IPS-18a (cell line): ENCODE data around the gene STIP1.

Experiments used
- H3K27ac ChIP-seq: one replicate; pipeline ENCODE4 v1.5.1; 2013; ENCODE audit warnings: low read length
- H3K27me3 ChIP-seq: one replicate; pipeline ENCODE4 v1.6.1; 2013; ENCODE audit warnings: mild to moderate bottlenecking, low read length; ENCODE audit not compliant: control insufficient read depth, insufficient read depth
- H3K36me3 ChIP-seq: one replicate; pipeline ENCODE4 v1.6.1; 2013; ENCODE audit warnings: low read depth, low read length; ENCODE audit not compliant: control insufficient read depth
- H3K4me1 ChIP-seq: one replicate; pipeline ENCODE4 v1.6.1; 2013; ENCODE audit warnings: low read depth, low read length; ENCODE audit not compliant: control insufficient read depth
- H3K4me3 ChIP-seq: one replicate; pipeline ENCODE4 v1.5.1; 2013; ENCODE audit warnings: low read length
- H3K9ac ChIP-seq: one replicate; pipeline ENCODE4 v1.6.1; 2013; ENCODE audit warnings: mild to moderate bottlenecking, low read length, moderate library complexity
- H3K9me3 ChIP-seq: one replicate; pipeline ENCODE4 v1.6.1; 2013; ENCODE audit warnings: low read depth, low read length; ENCODE audit not compliant: control insufficient read depth

Gene STIP1

GRCh38 chr11:64163951-64164350, 22.0 kb upstream of the STIP1 start:
- Histone ChIP-seq H3K27ac (no peak overlapping the region), H3K4me3 (no peak overlapping the region), H3K9me3 (no peaks in the 10 kb centered on the region), H3K9ac (no peak overlapping the region), H3K4me1 (peaks cover 7% of the 10 kb centered on the region), H3K36me3 (no peaks in the 10 kb centered on the region), H3K27me3 (peaks cover 4% of the 10 kb centered on the region)

GRCh38 chr11:64164392-64165312, 21.3 kb upstream of the STIP1 start:
- H3K27ac ChIP-seq, result no peak overlapping the region
- no peak overlapping the region for H3K9ac ChIP-seq
- H3K4me3 ChIP-seq, result peak overlapping the region; percentile 67

GRCh38 chr11:64165481-64165841, 20.5 kb upstream of the STIP1 start:
- H3K27ac ChIP-seq, result no peak overlapping the region
- H3K36me3 ChIP-seq, result no peaks in the 10 kb centered on the region
- H3K4me1 ChIP-seq, result peaks cover 7% of the 10 kb centered on the region
- peak overlapping the region; percentile 67 for H3K4me3 ChIP-seq
- no peaks in the 10 kb centered on the region for H3K9me3 ChIP-seq
- H3K9ac ChIP-seq, result peak overlapping the region; percentile 56
- H3K27me3 ChIP-seq, result peaks cover 4% of the 10 kb centered on the region

More at GRCh38 chr11:64164392-64165312, 21.3 kb upstream of the STIP1 start:
- Histone ChIP-seq H3K27me3 (peaks cover 4% of the 10 kb centered on the region), H3K4me1 (peaks cover 7% of the 10 kb centered on the region), H3K36me3 (no peaks in the 10 kb centered on the region), H3K9me3 (no peaks in the 10 kb centered on the region)

- Histone ChIP-seq H3K27me3 (peaks cover 4% of the 10 kb centered on the region), H3K4me1 (peaks cover 7% of the 10 kb centered on the region), H3K27ac (no peak within 1 kb of the TSS), H3K4me3 (peak within 1 kb of the TSS; percentile 67), H3K9ac (peak within 1 kb of the TSS; percentile 56), H3K9me3 (no peaks in the 10 kb centered on the region), H3K36me3 (no peaks in the 10 kb centered on the region)
Observed at GRCh38 chr11:64165842-64166635, 19.9 kb upstream of the STIP1 start, which contains the start of gene MACROD1. Gene MACROD1 (minus strand): TSS chr11:64166113. CDS start chr11:64165994, 119 bp downstream.

- no peaks in the 10 kb centered on the region for H3K9me3 ChIP-seq
- no peak overlapping the region for H3K9ac ChIP-seq
- H3K36me3 ChIP-seq, result no peaks in the 10 kb centered on the region
- no peaks in the 10 kb centered on the region for H3K4me1 ChIP-seq
- no peaks in the 10 kb centered on the region for H3K27me3 ChIP-seq
- H3K27ac ChIP-seq, result no peak overlapping the region
- no peak overlapping the region for H3K4me3 ChIP-seq
Observed at GRCh38 chr11:64170419-64170818, 15.6 kb upstream of the STIP1 start.

GRCh38 chr11:64173616-64174355, 12.2 kb upstream of the STIP1 start:
- H3K27me3 ChIP-seq, result no peaks in the 10 kb centered on the region
- H3K27ac ChIP-seq, result no peak overlapping the region
- no peaks in the 10 kb centered on the region for H3K9me3 ChIP-seq
- no peak overlapping the region for H3K9ac ChIP-seq
- H3K36me3 ChIP-seq, result no peaks in the 10 kb centered on the region
- H3K4me3 ChIP-seq, result no peak overlapping the region
- no peaks in the 10 kb centered on the region for H3K4me1 ChIP-seq

GRCh38 chr11:64176751-64177150, 9.2 kb upstream of the STIP1 start:
- Histone ChIP-seq H3K36me3 (no peaks in the 10 kb centered on the region), H3K4me1 (peaks cover 3% of the 10 kb centered on the region), H3K27me3 (no peaks in the 10 kb centered on the region), H3K9ac (no peak overlapping the region), H3K27ac (no peak overlapping the region), H3K9me3 (no peaks in the 10 kb centered on the region), H3K4me3 (no peak overlapping the region)

GRCh38 chr11:64178203-64178602, 7.8 kb upstream of the STIP1 start:
- Histone ChIP-seq H3K27ac (no peak overlapping the region), H3K4me1 (peaks cover 5% of the 10 kb centered on the region), H3K9me3 (no peaks in the 10 kb centered on the region), H3K4me3 (no peak overlapping the region), H3K27me3 (no peaks in the 10 kb centered on the region), H3K9ac (no peak overlapping the region), H3K36me3 (no peaks in the 10 kb centered on the region)

- Histone ChIP-seq H3K9ac (no peak overlapping the region), H3K4me1 (peaks cover 5% of the 10 kb centered on the region), H3K27ac (no peak overlapping the region), H3K9me3 (no peaks in the 10 kb centered on the region), H3K4me3 (no peak overlapping the region), H3K36me3 (no peaks in the 10 kb centered on the region), H3K27me3 (no peaks in the 10 kb centered on the region)
Observed at GRCh38 chr11:64178951-64179639, 6.9 kb upstream of the STIP1 start.

GRCh38 chr11:64180891-64181290, 5.1 kb upstream of the STIP1 start:
- H3K9me3 ChIP-seq, result no peaks in the 10 kb centered on the region
- no peak overlapping the region for H3K4me3 ChIP-seq
- H3K4me1 ChIP-seq, result peaks cover 5% of the 10 kb centered on the region
- H3K27ac ChIP-seq, result no peak overlapping the region
- no peaks in the 10 kb centered on the region for H3K27me3 ChIP-seq
- H3K9ac ChIP-seq, result no peak overlapping the region
- H3K36me3 ChIP-seq, result no peaks in the 10 kb centered on the region
